Thyroid gland (tissue), 4 donors: ENCODE results near the gene LCAT. TPM values are rescaled to one million over a fixed set of nuclear protein-coding genes. Genes with fewer than 3 reads are reported as not detected.

Experiments
- DNase-seq, 2 donors: peaks; one replicate each; pipeline ENCODE4 v3.0.0-alpha.2; 2019
- H3K27ac ChIP-seq, 3 donors: fragments of 200-600 bp; sonication (generic); 1 replicate in 2 of 3; 2 replicates in 1 of 3; pipeline ENCODE4 v1.5.1; 2016 to 2019; ENCODE audit warnings: mild to moderate bottlenecking in 1 of 3, moderate library complexity in 1 of 3
- H3K27me3 ChIP-seq: fragments of 200-600 bp; sonication (generic); one replicate; pipeline ENCODE4 v1.5.1; 2019
- H3K36me3 ChIP-seq, 2 donors: fragments of 200-600 bp; sonication (generic); one replicate each; pipeline ENCODE4 v1.5.1; 2016 to 2019
- H3K4me1 ChIP-seq, 2 donors: fragments of 200-600 bp; sonication (generic); one replicate each; pipeline ENCODE4 v1.5.1; 2017 to 2019
- H3K4me3 ChIP-seq, 3 donors: fragments of 200-600 bp; sonication (generic); replicated peaks in 1 of 3; 1 replicate in 2 of 3; 2 replicates in 1 of 3; pipeline ENCODE4 v1.5.1; 2016; ENCODE audit warnings: mild to moderate bottlenecking in 1 of 3
- H3K9me3 ChIP-seq: fragments of 200-600 bp; sonication (generic); one replicate; pipeline ENCODE4 v1.5.1; 2017
- CTCF ChIP-seq, 6 experiments: fragments of 200-600 bp in 3 of 6; fragments of 450-650 bp in 3 of 6; sonication (generic) in 3 of 6; IDR thresholded peaks; one replicate each; pipeline ENCODE4 v1.5.1; 2016 to 2019; ENCODE audit warnings: antibody characterized with exemption in 6 of 6, mild to moderate bottlenecking in 2 of 6, inconsistent platforms in 1 of 6, moderate library complexity in 1 of 6
- POLR2A ChIP-seq, 2 donors: fragments of 450-650 bp; IDR thresholded peaks; one replicate each; pipeline ENCODE4 v1.6.1; 2017; ENCODE audit warnings: antibody characterized with exemption in 2 of 2, mild to moderate bottlenecking in 2 of 2, moderate library complexity in 1 of 2
- WGBS, 2 donors: methylation state at CpG; one replicate each; pipeline ENCODE4 v1.1.5; 2017; 5-methylcytosine and 5-hydroxymethylcytosine counted together
- intact Hi-C: fragments of 100-400 bp; cut with DNase I; formaldehyde crosslinking; loops from one replicate; pipeline ENCODE4 v1.15.1; 2023
- total RNA-seq, 4 donors: library from RNA; depleted of rRNA; stranded (reverse); fragments of >200 nt; gene quantifications; one replicate each; pipeline ENCODE4 v1.2.3, GENCODE V29; 2016

LCAT gene
- total RNA-seq, 4 donors from 2014 or later, result 9.9 to 16.4 (median 13.4) TPM

- Histone ChIP-seq H3K9me3 (no peaks in the 10 kb centered on the region), H3K4me3 (no peak overlapping the region), H3K4me1 (peaks cover 21 to 45% of the 10 kb centered on the region in 2 donors), H3K27me3 (no peaks in the 10 kb centered on the region), H3K36me3 (peaks cover 6 to 13% of the 10 kb centered on the region in 2 donors), H3K27ac (no peak overlapping the region)
- no peak for DNase-seq
- 91 to 93% methylated on average over 20 to 22 of the region's 22 CpGs for WGBS, 2 donors
- intact Hi-C loops, result loop anchor here (5.0 kb wide), 2 partner anchors 45 to 110 kb away; partner anchors contain the start of gene NRN1L
- TF ChIP-seq POLR2A (IDR thresholded peaks at IDR 0.05) (no peak), CTCF (IDR thresholded peaks at IDR 0.05) (no peak)
Measured at GRCh38 chr16:67927131-67927941, 16.6 kb downstream of the LCAT start.

GRCh38 chr16:67926181-67926750 lies 17.7 kb downstream of the LCAT start:
- 61 to 63% methylated on average over 12 to 13 of the region's 13 CpGs for WGBS, 2 donors
- no peak for TF ChIP-seq POLR2A (IDR thresholded peaks at IDR 0.05)
- TF ChIP-seq CTCF (IDR thresholded peaks at IDR 0.05), result no peak
- Histone ChIP-seq H3K27ac (peak overlapping the region in 2 of 3 donors; percentile 13 to 40), H3K4me3 (no peak overlapping the region), H3K27me3 (no peaks in the 10 kb centered on the region), H3K4me1 (peaks cover 22 to 49% of the 10 kb centered on the region in 2 donors), H3K36me3 (peaks cover 6 to 13% of the 10 kb centered on the region in 2 donors), H3K9me3 (no peaks in the 10 kb centered on the region)
- peak in 1 of 2 donors; percentile 47 for DNase-seq
- intact Hi-C loops, result loop anchor here (5.0 kb wide), 2 partner anchors 44 to 109 kb away; partner anchors contain the start of gene NRN1L

GRCh38 chr16:67924140-67924906 lies 19.6 kb downstream of the LCAT start:
- Histone ChIP-seq H3K4me3 (no peak overlapping the region), H3K4me1 (peaks cover 22 to 56% of the 10 kb centered on the region in 2 donors), H3K27me3 (no peaks in the 10 kb centered on the region), H3K27ac (peak overlapping the region; percentile 20 to 65 (median 25)), H3K9me3 (no peaks in the 10 kb centered on the region), H3K36me3 (peaks cover 6 to 13% of the 10 kb centered on the region in 2 donors)
- intact Hi-C loops, result no loop called here
- TF ChIP-seq POLR2A (IDR thresholded peaks at IDR 0.05), result no peak
- no peak for TF ChIP-seq CTCF (IDR thresholded peaks at IDR 0.05)
- WGBS, 2 donors, result 83 to 84% methylated on average over 9 to 10 of the region's 10 CpGs
- DNase-seq, result no peak

GRCh38 chr16:67923414-67924116 lies 20.4 kb downstream of the LCAT start:
- intact Hi-C loops, result no loop called here
- no peak overlapping the region for H3K4me3 ChIP-seq
- TF ChIP-seq CTCF (IDR thresholded peaks at IDR 0.05), result no peak
- no peak for TF ChIP-seq POLR2A (IDR thresholded peaks at IDR 0.05)
- peak overlapping the region; percentile 25 to 65 (median 52) for H3K27ac ChIP-seq
- peaks cover 6 to 8% of the 10 kb centered on the region in 2 donors for H3K36me3 ChIP-seq
- H3K9me3 ChIP-seq, result no peaks in the 10 kb centered on the region
- 47 to 52% methylated on average over 9 to 10 of the region's 10 CpGs for WGBS, 2 donors
- H3K4me1 ChIP-seq, result peaks cover 22 to 63% of the 10 kb centered on the region in 2 donors
- peak; percentile 84 to 88 for DNase-seq
- no peaks in the 10 kb centered on the region for H3K27me3 ChIP-seq
